Measurements from ENCODE around the gene HM13.
A peak's percentile ranks its signal among the peaks of the same experiment; 100 is the strongest.

HM13 gene

DNA sequence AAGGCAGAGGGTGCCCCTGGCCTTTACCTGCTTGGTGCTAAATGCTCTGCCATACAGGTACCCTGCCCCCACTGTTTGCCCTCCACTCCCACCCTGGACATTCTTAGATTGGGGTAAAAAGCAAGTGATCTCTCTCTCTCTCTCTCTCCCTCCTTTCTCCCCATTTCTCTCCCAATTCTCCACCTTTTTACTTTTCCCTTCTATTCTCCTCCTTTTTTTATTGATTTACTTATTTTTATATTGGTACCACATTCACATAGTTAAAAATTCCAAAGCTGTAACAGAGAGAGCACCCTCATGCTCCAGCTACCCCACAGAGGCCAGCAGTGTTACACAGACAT lies 53.1 kb downstream of the HM13 start:
- peak overlapping the region; percentile 71 for H3K4me2 ChIP-seq (ENCODE audit: low read length)
- TF ChIP-seq, protein P1, sequence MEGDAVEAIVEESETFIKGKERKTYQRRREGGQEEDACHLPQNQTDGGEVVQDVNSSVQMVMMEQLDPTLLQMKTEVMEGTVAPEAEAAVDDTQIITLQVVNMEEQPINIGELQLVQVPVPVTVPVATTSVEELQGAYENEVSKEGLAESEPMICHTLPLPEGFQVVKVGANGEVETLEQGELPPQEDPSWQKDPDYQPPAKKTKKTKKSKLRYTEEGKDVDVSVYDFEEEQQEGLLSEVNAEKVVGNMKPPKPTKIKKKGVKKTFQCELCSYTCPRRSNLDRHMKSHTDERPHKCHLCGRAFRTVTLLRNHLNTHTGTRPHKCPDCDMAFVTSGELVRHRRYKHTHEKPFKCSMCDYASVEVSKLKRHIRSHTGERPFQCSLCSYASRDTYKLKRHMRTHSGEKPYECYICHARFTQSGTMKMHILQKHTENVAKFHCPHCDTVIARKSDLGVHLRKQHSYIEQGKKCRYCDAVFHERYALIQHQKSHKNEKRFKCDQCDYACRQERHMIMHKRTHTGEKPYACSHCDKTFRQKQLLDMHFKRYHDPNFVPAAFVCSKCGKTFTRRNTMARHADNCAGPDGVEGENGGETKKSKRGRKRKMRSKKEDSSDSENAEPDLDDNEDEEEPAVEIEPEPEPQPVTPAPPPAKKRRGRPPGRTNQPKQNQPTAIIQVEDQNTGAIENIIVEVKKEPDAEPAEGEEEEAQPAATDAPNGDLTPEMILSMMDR (IDR thresholded peaks at IDR 0.05; ENCODE audit: low read depth, low read length, poor library complexity, severe bottlenecking) = no peak
- TF ChIP-seq EZH2phosphoT487 (IDR thresholded peaks at IDR 0.05; ENCODE audit: borderline replicate concordance, low read length) = no peak
- no peaks in the 10 kb centered on the region for H3K9me3 ChIP-seq (ENCODE audit: control insufficient read depth, insufficient read depth, low read length)
- peaks cover 83% of the 10 kb centered on the region for H3K4me1 ChIP-seq (ENCODE audit: control insufficient read depth, low read length)
- peaks cover 60% of the 10 kb centered on the region for H3K36me3 ChIP-seq (ENCODE audit: control insufficient read depth, low read length)
- H4K20me1 ChIP-seq (ENCODE audit: control insufficient read depth, insufficient read depth, low read depth, low read length) = no peaks in the 10 kb centered on the region
- no peaks in the 10 kb centered on the region for H3K79me2 ChIP-seq (ENCODE audit: control insufficient read depth, low read length)
- H3K27ac ChIP-seq (ENCODE audit: low read depth, low read length) = peak overlapping the region; percentile 86
- no peaks in the 10 kb centered on the region for H3K27me3 ChIP-seq (ENCODE audit: control insufficient read depth, low read length)
- no peaks in the 10 kb centered on the region for H3K9me2 ChIP-seq (replicated peaks; ENCODE audit: control insufficient read depth, low read length)
- peaks cover 32% of the 10 kb centered on the region for H3F3A ChIP-seq (ENCODE audit: control insufficient read depth, insufficient read depth)
- H3K4me3 ChIP-seq (ENCODE audit: low read length) = peak overlapping the region; percentile 48

DNA sequence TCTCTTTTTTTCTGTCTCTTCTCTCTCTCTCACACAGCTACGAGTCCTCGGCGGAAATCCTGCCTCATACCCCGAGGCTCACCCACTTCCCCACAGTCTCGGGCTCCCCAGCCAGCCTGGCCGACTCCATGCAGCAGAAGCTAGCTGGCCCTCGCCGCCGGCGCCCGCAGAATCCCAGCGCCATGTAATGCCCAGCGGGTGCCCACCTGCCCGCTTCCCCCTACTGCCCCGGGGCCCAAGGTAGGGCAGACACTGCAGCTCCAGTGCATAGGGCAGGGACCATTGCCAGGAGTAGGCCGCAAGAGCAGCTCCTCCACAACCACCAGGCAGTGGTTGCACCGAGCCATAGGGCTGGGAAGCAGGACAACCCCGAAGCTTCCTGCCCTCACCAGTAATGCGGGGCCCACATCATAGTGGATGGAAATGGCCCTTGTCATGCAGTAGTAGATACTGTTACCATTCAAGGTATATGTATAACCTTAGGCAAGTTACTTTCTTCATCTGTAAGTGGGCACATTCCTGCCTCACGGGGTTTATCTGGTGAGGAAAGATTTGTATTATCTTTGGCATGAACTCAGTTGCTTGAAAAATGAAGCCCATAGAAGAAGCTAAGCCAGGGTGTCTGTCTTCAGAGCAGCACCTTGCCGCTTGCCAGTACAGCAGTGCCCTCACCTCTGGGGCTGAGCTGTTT lies 53.9 kb downstream of the HM13 start:
- Histone ChIP-seq H3K4me1 (ENCODE audit: control insufficient read depth, low read length) (peaks cover 81% of the 10 kb centered on the region), H3K27ac (ENCODE audit: low read depth, low read length) (peak overlapping the region; percentile 86), H3K9me2 (replicated peaks; ENCODE audit: control insufficient read depth, low read length) (no peaks in the 10 kb centered on the region), H3K4me3 (ENCODE audit: low read length) (no peak overlapping the region), H4K20me1 (ENCODE audit: control insufficient read depth, insufficient read depth, low read depth, low read length) (no peaks in the 10 kb centered on the region), H3K36me3 (ENCODE audit: control insufficient read depth, low read length) (peaks cover 53% of the 10 kb centered on the region), H3K4me2 (ENCODE audit: low read length) (peak overlapping the region; percentile 71), H3F3A (ENCODE audit: control insufficient read depth, insufficient read depth) (peaks cover 28% of the 10 kb centered on the region), H3K9me3 (ENCODE audit: control insufficient read depth, insufficient read depth, low read length) (no peaks in the 10 kb centered on the region), H3K79me2 (ENCODE audit: control insufficient read depth, low read length) (no peaks in the 10 kb centered on the region), H3K27me3 (ENCODE audit: control insufficient read depth, low read length) (no peaks in the 10 kb centered on the region)
- TF ChIP-seq EZH2phosphoT487 (IDR thresholded peaks at IDR 0.05; ENCODE audit: borderline replicate concordance, low read length) = no peak
- TF ChIP-seq, protein P1 (IDR thresholded peaks at IDR 0.05; ENCODE audit: low read depth, low read length, poor library complexity, severe bottlenecking) = no peak

DNA sequence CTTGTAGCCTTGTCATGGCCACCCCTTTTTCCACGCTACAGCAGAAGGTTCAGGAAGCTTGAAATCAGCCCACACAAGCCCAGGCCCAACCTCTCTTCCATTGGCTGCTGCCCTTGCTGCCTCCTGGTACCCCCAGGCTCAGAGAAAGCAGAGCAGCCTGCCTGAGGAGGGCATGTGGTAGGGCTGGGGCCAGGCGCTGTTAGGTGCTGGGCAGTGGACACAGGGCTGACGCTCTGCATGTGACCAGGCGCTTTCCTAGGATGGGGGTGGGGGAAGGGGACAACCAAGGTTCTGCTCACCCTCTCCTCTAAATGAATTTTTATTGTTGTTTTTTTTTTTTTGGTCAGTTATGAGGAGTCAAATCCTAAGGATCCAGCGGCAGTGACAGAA lies 54.5 kb downstream of the HM13 start:
- Histone ChIP-seq H3K9me3 (ENCODE audit: control insufficient read depth, insufficient read depth, low read length) (no peaks in the 10 kb centered on the region), H3K79me2 (ENCODE audit: control insufficient read depth, low read length) (0 out of 2 replicates have a peak, but pooled peaks cover 2% of the 10 kb centered on the region), H3K27me3 (ENCODE audit: control insufficient read depth, low read length) (no peaks in the 10 kb centered on the region), H3K4me3 (ENCODE audit: low read length) (no peak overlapping the region), H3K27ac (ENCODE audit: low read depth, low read length) (peak overlapping the region; percentile 86), H4K20me1 (ENCODE audit: control insufficient read depth, insufficient read depth, low read depth, low read length) (no peaks in the 10 kb centered on the region), H3K36me3 (ENCODE audit: control insufficient read depth, low read length) (peaks cover 47% of the 10 kb centered on the region), H3K4me2 (ENCODE audit: low read length) (peak overlapping the region; percentile 71), H3K9me2 (replicated peaks; ENCODE audit: control insufficient read depth, low read length) (no peaks in the 10 kb centered on the region), H3F3A (ENCODE audit: control insufficient read depth, insufficient read depth) (peaks cover 28% of the 10 kb centered on the region), H3K4me1 (ENCODE audit: control insufficient read depth, low read length) (peaks cover 79% of the 10 kb centered on the region)
- no peak for TF ChIP-seq EZH2phosphoT487 (IDR thresholded peaks at IDR 0.05; ENCODE audit: borderline replicate concordance, low read length)
